Left kidney (tissue), 8 donors: ENCODE measurements around the gene FZD2. TPM values are rescaled to one million over a fixed set of nuclear protein-coding genes. Genes with fewer than 3 reads are reported as not detected.
A peak's percentile ranks its signal among the peaks of the same experiment; 100 is the strongest.
"Not testable (repeated sequence)": the region's sequence is repeated elsewhere in the genome, so short reads cannot be mapped to it uniquely, and the experiment has no call there.

Experiments used
- DNase-seq: peaks from one replicate; pipeline ENCODE4 v3.0.0-alpha.2; 2013
- long read RNA-seq, 8 donors: transcript quantifications; one replicate each; lab custom pipeline, GENCODE V29; 2026
- polyA plus RNA-seq: library from polyadenylated mRNA; unstranded; fragments of 120-200 nt; gene quantifications from one replicate; pipeline ENCODE4 v1.2.1, GENCODE V29; 2013; ENCODE audit not compliant: insufficient read length

FZD2 gene
- polyA plus RNA-seq, result 25.8 TPM
- long read RNA-seq, donor 1, transcript FZD2-201 (1 exons, 2,112 nt), result major isoform, 122 of 122 reads
- long read RNA-seq, donor 1, partial matches to known transcripts, result 0 of 122 reads
- long read RNA-seq, donor 1, other reads (novel, unspliced or antisense), result 0 of 122 reads
- long read RNA-seq, donor 2, transcript FZD2-201 (1 exons, 2,112 nt), result major isoform, 52 of 52 reads
- long read RNA-seq, donor 2, partial matches to known transcripts, result 0 of 52 reads
- long read RNA-seq, donor 2, other reads (novel, unspliced or antisense), result 0 of 52 reads
- long read RNA-seq, donor 3, transcript FZD2-201 (1 exons, 2,112 nt), result major isoform, 33 of 33 reads
- long read RNA-seq, donor 3, partial matches to known transcripts, result 0 of 33 reads
- long read RNA-seq, donor 3, other reads (novel, unspliced or antisense), result 0 of 33 reads
- long read RNA-seq, donor 4, partial matches to known transcripts, result 0 of 4 reads
- long read RNA-seq, donor 4, other reads (novel, unspliced or antisense), result 0 of 4 reads
- long read RNA-seq, donor 5, transcript FZD2-201 (1 exons, 2,112 nt), result major isoform, 54 of 54 reads
- long read RNA-seq, donor 5, partial matches to known transcripts, result 0 of 54 reads
- long read RNA-seq, donor 5, other reads (novel, unspliced or antisense), result 0 of 54 reads
- long read RNA-seq, donor 6, transcript FZD2-201 (1 exons, 2,112 nt), result major isoform, 104 of 104 reads
- long read RNA-seq, donor 6, partial matches to known transcripts, result 0 of 104 reads
- long read RNA-seq, donor 6, other reads (novel, unspliced or antisense), result 0 of 104 reads
- long read RNA-seq, donor 7, transcript FZD2-201 (1 exons, 2,112 nt), result major isoform, 71 of 71 reads
- long read RNA-seq, donor 7, partial matches to known transcripts, result 0 of 71 reads
- long read RNA-seq, donor 7, other reads (novel, unspliced or antisense), result 0 of 71 reads
- long read RNA-seq, donor 8, transcript FZD2-201 (1 exons, 2,112 nt), result major isoform, 21 of 21 reads
- long read RNA-seq, donor 8, partial matches to known transcripts, result 0 of 21 reads
- long read RNA-seq, donor 8, other reads (novel, unspliced or antisense), result 0 of 21 reads

DNA sequence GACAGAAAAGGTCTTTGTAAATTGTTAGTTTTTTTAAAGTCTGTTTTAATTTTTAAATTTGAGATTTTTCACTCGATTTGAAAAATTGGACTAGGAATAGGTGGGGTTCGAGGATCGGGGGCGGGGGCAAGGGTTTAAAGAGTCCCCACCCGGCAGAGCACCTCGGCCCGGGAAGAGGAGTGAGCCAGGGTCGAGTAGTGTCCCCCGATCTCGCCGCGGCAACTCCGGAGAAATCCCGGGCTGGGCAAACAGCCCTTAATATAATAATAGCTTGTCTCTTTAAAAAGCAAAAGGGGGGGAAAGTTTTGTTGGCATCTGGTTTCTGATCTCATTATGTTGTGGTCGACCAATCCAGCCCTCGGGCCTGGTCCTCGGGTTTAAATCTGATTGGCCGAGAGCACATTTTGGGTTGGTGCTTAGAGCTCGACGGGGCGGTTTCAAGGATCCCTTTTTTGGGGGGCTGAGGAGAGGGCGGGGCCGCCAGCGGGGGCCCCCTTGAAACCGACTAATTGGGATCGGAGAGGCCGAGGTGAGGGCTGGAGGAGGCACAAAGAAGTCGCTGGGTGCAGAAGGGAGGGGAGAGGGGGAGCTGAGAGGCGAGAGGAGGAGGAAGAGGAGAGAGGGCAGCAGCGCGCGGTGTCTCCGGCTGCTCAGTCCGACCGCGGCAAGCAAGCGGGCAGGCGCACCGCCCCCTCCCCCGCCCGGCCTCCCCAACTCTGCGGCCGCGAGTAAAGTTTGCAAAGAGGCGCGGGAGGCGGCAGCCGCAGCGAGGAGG is at the start of gene FZD2:
TSS of gene FZD2 (plus strand) at position 653 of the 775 bp plus-strand sequence. CDS start 205 bp downstream, outside the sequence.
- peak; percentile 99 for DNase-seq

DNA sequence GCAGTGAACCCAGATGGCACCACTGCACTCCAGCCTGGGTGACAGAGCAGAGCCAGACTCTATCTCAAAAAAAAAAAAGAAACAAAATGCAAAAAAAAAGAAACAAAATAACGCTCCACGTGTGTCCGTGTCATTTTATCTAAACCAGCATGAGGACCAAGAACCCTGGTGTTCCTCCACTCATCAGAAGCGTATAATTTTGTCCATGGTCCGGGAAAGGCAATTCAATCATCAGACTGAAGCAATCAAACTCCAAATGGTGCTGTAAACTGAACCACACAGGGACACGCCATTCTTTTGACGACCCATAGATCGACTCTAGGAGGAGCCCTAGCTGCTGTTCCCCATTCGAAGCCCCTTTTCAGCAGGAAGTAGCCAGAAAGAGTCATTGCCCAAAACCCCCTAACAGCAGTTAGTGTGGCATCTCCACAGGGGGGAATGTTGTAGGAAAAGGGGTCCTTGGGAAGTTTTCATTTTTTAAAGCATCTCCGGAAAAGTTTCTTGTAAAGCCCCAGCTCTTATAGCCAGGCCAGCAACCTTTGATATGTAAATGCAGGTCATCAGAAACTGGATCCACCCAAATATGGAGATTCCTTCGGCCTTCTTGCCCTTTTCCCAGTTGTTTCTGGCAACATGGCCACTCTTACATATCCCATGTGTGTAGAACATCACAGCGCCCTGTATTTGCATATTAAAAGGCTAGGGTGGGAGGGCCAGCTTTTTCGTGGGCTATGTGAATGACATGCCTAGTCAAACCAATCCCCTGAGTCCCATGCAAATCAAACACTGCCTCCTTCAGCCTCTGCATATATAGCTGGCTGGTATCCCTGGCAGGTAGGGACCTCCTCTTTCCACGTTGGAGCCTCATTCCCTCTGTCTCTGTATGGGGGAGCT is 45.8 kb upstream of the FZD2 start:
- not testable (repeated sequence) for DNase-seq

DNA sequence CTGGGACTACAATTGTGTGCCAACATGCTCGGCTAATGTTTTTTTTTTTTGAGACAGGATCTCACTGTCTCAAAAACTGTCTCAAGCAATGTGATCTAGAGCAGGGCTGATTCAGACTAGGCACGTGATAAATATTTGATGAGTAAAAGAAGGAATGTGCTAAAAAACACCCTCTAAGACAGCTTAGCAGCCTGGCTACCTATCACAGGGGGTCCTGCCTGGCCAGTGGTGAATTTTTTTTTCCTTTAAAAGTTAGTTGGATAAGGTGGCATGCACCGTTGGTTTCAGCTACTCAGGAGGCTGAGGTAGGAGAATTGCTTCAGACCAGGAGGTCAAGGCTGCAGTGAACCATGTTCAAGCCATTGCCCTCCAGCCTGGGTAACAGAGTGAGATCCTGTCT is 39.3 kb upstream of the FZD2 start:
- no peak for DNase-seq

DNA sequence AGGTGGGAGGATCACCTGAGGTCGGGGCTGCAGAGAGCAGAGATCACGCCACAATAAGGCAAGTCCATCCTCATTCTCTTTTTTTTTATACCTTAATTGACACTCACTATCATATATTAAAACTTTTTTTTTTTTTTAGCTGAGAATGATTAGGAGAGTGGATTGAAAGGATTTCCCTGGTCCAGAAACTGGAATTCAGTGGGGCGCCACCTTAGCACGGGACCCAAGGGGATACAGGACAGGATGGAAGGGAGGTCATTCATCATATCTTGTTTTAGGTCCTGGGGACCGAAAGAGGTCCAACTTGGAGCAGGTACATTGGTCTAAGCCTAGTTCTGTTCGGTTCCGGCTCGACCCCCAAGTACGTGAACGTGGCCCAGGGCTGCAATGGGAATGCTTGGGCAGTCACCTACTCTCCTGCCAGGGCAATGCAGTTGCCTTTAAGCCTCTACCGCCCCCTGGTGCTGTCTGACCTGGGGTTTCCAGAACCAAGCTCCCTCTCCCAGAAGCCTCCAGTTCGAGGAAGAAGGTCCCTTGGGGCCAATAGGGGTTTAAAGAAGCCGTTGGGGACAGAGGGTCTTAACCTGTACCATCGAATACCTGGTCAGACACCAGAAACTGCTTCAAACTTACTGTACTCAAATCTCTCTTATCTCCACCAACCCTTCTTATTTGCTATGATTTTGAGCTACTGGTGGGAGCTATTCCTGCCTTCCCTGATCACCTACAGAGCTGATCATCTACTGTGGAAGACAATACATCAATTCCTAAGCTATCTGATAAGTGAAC is 34.2 kb upstream of the FZD2 start:
- no peak for DNase-seq

DNA sequence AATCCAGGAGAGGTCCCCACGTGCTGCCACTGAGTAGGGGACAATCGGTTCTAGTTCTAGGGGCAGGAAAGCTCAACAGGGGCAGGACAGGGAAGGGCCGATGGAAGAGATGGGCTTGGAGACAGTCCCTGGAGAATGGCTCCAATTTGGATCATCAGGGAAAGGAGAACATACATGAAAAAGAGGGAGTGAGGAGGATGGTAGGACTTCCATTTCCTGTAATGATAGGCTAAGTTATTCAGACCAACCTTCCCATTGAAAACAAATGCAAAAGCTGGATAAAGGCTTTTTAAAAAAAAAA is 33.7 kb upstream of the FZD2 start:
- no peak for DNase-seq

DNA sequence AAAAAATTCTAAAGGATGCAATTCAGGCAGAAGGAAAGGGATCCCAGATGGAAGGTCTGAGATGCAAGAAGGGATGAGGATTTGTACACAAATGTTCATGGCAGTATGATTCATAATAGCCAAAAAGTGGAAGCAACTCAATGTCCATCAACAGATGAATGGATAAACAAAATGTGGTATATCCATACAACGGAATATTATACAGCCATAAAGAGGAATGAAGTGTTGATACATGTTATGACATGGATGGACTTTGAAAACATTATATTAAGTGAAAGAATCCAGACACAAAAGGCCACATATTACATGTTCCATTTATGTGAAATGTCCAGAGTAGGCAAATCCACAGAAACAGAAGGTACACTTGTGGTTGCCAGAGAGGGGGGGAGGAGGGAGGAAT is 30.2 kb upstream of the FZD2 start:
- no peak for DNase-seq

DNA sequence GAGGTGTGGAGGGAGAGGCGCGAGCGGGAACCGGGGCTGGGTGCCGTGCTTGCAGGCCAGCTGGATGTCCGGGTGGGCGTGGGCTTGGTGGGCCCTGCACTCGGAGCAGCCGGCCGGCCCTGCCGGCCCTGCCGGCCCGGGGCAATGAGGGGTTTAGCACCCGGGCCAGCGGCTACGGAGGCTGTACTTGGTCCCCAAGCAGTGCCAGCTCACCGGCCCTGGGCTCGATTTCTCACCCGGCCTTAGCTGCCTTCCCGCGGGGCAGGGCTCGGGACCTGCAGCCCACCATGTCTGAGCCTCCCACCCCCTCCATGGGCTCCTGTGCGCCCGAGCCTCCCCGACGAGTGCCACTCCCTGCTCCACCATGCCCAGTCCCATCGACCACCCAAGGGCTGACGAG is 29.3 kb upstream of the FZD2 start:
- DNase-seq, result no peak

DNA sequence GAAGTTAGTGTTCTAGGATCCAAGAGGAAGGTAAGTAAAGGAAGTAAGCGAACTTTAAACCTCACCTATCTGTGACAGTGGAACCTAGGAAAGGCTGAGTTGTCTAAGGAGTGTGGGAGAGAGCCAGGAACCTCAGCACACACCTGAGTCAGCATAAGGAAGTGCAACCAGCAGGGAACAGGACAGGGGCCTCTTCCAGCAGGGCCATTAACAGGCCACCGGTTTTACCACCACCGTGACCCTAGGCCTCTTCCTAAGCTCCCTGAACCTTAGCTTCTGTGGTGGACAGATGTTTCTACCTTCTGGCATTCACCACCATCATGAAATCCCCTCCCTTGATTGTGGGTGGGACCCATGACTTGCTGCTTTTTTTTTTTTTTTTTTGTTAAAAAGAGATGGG is 27.4 kb upstream of the FZD2 start:
- DNase-seq, result no peak

DNA sequence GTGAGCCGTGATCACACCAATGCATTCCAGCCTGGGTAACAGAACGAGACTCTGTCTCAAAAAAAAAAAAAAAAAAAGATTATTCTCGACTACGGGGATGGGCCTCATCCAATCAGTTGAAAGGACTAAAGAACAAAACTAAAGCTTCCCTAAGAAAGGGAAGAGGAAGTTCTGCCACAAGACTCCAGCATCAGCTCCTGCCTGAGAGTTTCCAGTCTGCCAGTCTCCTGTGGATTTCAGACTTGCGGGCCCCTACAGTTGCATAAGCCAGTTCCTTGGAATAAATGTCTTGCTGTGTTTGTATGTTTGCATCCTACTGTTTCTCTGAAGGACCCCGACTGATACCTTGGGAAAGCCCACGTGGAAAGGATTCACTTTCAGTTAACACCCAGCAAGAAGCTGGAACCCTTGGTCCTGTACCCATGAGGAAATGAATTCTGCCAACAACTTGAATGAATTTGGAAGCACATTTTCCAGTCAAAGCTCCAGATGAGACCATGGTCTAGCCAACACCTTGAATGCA is 26.3 kb upstream of the FZD2 start:
- no peak for DNase-seq

DNA sequence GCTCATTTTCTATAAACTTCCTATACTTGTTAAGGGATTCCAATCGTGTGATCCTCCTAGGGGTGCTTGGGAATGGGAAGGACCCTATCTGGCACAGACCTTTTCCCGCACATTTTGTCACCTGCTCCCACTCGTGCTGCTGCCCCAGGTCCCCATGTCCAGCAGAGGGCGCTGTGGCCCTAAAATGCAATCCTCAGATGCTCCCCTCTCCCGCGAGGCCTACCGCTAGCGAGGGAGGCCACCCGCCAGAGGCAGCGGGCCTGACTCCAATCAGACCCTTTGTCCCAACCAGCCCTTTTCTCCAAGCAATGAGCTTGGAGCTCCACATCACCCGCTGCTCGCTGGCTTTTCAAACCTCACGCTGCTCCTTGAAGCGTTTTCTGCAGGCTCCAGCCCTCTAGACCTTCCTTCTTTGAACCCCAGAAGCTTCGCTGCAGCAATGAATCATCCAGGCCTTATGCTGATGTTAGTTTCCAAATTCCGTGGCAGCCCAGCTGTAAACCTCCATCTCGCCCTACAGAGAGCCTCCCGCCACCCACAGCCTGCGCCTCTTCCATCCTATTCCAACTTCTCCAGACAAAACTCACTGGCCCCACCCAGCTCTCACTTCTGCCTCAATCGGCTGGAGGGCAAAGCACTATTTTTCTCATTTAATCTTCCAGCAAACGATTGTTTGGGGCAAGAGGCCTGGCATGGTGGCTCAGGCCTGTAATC is 23.6 kb upstream of the FZD2 start:
- peak; percentile 91 for DNase-seq

DNA sequence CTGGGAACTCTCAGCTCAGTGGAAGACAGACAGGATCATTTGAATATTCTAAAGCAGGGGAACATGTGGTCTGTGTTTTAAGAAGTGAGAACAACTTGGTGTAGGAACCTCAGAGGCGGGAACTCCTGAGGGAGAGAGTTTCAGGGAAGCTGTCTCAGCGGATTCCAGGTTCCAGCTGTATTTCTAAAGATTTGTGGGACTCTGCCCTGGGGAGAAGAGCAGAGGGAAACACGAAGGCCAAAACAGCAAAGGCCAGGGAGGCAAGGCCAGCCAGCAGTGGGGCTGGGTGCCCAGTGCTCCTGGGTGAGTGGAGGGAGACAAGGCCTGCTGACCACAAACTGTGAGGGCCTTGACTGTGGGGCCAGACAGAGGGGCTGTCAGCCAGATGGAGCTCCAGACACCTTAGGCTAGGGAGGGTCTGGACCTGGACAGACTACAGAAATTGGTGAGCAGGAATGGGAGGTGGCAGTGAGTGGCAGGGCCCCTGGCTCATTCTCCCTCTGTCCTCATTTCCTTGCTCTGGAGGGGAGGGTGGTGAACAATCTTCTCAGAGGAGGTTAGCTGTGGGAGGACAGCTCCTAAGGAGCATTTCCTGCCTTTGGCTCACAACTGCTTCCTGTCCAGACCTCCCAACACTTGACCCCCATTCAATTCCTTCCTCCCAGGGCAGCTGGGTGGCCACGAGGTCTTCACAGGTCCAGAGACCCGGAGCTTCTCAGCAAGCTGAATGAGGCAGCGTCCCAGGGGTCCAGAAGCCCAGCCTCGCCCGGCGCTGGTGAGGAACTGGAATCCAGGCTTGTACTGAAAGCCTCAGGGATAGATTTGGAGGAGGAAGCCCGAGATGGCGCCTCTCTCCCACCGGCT is 21.0 kb upstream of the FZD2 start:
- no peak for DNase-seq

DNA sequence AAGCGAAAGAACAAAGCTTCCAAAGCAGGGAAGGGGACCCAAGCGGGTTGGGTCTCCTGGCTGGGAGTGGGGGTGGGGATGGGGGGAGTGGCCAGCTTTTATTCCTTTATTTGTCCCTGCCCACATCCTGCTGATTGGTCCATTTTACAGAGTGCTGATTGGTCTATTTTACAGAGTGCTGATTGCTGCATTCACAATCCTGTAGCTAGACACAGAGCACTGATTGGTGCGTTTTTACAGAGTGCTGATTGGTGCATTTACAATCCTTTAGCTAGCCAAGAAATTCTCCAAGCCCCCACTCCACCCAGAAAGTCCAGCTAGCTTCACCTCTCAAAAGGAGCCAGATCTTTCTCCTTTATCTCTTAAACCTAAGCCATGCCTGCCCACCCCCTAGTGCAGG is 19.4 kb upstream of the FZD2 start:
- not testable (repeated sequence) for DNase-seq

DNA sequence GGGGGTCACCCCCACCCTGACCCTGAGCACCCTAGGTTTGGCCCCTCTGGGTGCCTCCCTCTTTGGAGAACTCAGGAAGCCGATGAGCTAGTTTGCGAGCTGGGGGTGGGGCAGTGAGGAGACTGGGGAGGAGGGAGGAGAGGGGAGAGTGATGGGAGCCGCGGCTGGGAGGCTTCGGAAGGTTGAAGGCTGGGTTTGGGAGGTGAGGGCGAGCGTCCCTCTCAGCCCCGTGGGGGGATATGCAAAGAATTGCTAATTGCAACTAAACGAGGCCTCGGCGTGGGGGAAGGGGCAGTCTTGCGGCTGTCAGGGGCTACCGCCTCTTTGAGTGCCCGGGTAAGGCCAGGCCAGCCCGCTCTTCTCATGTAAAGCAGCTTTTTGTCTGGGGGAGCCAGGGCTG is 17.6 kb upstream of the FZD2 start:
- DNase-seq, result no peak

DNA sequence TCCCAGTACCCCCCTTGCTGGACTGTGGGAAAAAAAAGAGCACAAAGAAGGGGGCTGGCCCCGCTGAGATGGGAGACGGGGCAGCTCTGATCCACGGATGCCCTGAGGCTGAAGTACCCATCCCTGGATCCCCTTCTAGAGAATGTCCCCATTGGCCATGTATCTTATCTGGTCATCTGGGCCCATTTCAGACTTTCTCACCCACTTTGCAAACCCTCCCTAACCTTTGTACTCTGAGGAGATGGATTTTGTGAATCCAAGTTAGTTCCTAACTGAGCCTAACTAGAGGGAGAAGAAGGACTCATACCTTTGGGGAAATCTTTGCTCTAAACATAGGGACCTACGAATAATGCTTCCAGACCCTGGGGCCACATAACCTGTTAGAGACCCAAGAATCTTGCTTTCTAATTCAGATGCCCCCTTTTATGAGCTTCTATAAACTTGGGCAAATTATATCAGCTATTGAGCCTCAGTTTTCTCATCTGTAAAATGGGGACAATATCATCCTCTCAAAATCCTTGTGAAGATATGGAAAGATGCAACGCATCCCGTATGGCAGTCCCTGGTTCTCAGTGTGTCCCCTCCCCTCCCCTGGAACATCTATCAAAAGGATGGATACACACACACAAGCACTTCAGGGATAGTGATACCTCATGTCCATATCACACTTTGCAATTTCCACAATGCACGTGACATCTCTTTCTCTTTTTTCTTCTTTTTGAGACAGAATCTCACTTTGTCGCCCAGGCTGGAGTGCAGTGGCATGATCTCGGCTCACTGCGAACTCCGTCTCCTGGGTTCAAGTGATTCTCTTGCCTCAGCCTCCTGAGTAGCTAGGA is 16.8 kb upstream of the FZD2 start:
- DNase-seq, result no peak

DNA sequence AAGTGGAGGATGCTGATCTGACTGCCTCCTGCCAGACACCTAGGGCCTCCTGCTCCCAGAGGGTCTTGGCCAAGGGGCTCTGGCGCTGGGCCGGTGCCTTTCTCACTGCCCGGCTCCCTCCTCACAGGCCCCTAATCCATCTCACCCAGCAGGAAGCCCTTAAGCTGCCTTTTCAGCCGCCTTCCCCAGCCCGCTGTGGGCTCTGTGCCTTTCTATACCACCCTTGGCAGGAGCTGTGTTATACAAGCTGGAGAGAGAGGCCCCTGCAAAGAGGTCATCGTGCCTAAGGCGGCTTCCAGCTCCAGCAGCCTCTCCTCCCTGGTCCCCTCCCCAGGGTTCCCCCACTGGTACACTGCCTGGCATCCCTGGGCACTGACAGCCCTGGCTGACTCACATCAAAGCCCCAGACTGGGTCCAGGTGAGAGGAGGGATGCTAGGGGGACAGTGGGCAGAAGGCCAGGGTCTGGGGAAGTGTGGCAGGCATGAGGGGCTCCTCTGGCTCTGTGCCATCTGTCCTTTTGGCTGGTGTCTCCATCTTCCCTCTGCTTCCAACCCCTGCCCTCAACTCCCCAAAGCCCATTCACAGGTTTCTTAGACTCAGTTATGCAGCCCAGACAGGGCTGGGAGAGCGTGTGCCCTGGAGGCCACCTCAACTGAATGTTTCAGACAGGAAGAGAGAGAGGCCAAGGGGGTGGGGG is 15.3 kb upstream of the FZD2 start:
- DNase-seq, result no peak

DNA sequence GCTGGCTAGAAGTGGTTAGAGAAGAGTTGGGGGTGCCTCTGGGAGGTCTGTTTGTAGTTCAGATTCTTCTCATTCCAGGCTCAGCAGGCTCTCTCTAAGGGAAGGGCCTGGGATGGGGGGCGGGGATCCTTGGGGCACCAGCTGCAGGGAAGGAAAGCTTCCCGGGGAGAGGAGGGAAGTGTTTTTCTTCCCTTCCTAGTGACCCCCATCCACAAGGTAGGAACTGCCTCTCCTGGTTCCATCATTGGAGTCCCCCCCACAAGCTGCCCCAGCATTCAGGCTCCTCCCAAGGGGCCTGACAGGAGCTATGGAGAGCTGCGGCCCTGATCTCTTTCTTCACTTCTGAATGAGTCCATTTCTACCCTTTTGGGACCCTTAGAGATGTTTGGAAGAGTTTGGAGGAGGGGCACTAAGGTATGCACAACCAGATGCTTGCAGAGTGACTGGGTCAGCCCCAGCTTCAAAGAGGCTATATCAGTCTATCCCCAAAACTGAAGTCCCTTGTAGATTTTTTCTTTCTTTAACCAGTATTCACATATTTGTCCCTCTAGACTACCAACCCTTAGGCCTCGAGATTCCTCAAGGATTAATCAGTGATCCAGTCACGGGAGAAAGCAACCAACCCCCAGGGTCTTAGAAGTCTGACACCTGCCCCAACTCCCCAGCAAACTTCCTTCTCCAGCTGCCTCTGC is 13.9 kb upstream of the FZD2 start:
- peak; percentile 82 for DNase-seq
